AG10803 (cell line): ENCODE data around the gene SCN2A.
A peak's percentile ranks its signal among the peaks of the same experiment; 100 is the strongest.
"Not testable (repeated sequence)": the region's sequence is repeated elsewhere in the genome, so short reads cannot be mapped to it uniquely, and the experiment has no call there.

Experiments
- DNase-seq: peaks from one replicate; pipeline ENCODE4 v3.0.0; 2010; ENCODE audit warnings: low read depth
- H3K4me3 ChIP-seq: 2 replicates; pipeline ENCODE4 v1.5.1; 2011; ENCODE audit warnings: mild to moderate bottlenecking, low read length, control low read depth
- TF ChIP-seq, protein P1 (sequence below): conservative IDR thresholded peaks from 2 replicates; pipeline ENCODE4 v1.5.1; 2011; ENCODE audit warnings: mild to moderate bottlenecking, low read length, control low read depth, inconsistent platforms

SCN2A gene

DNA sequence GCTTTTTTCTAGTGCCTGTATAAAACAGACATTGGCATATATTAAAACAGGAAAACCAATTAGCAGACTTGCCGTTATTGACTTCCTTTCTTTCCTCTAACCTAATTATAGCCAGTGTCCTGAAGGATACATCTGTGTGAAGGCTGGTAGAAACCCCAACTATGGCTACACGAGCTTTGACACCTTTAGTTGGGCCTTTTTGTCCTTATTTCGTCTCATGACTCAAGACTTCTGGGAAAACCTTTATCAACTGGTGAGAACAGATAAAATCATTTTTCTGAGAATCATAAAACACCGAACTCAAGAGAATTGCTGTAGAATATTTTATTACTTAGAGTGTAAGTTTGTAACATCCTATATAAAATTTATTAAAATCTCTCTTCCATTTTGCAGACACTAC is 74.3 kb downstream of the SCN2A start:
- no peak overlapping the region for H3K4me3 ChIP-seq
- DNase-seq: no peak
- TF ChIP-seq, protein P1, sequence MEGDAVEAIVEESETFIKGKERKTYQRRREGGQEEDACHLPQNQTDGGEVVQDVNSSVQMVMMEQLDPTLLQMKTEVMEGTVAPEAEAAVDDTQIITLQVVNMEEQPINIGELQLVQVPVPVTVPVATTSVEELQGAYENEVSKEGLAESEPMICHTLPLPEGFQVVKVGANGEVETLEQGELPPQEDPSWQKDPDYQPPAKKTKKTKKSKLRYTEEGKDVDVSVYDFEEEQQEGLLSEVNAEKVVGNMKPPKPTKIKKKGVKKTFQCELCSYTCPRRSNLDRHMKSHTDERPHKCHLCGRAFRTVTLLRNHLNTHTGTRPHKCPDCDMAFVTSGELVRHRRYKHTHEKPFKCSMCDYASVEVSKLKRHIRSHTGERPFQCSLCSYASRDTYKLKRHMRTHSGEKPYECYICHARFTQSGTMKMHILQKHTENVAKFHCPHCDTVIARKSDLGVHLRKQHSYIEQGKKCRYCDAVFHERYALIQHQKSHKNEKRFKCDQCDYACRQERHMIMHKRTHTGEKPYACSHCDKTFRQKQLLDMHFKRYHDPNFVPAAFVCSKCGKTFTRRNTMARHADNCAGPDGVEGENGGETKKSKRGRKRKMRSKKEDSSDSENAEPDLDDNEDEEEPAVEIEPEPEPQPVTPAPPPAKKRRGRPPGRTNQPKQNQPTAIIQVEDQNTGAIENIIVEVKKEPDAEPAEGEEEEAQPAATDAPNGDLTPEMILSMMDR: no peak

DNA sequence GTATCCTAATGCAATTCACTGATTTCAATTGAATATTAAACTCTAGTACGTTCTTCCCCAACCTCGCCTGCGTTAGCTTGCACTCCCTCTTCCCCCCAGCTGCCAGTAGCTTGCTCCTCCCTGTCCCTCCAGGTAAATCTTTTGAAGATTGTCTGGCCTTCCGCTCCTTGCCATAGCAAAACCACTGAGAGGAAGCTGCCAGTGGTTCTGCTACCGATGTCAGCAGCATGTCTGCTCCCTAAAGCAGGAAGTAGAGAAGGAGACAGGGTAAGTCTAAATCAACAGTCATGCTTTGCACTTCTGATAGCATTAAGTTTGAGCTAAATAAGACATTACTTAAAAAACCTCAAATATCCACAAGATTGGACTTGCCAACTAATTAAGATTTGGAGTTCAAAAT is 89.1 kb downstream of the SCN2A start:
- DNase-seq: no peak
- TF ChIP-seq, protein P1: no peak
- H3K4me3 ChIP-seq: no peak overlapping the region

DNA sequence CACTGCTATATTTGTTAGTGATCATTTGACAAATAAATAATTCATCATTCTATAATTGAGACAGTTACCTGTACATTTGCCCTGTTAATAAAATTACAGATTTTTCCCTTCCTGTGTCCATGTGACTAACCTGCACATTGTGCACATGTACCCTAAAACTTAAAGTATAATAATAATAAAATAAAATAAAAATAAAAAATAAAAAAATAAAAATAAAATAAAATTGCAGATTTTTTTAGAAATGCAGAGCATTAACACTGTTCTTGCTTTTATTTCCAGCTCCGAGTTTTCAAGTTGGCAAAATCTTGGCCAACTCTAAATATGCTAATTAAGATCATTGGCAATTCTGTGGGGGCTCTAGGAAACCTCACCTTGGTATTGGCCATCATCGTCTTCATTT is 105.1 kb downstream of the SCN2A start:
- H3K4me3 ChIP-seq, DNase-seq: not testable (repeated sequence)

DNA sequence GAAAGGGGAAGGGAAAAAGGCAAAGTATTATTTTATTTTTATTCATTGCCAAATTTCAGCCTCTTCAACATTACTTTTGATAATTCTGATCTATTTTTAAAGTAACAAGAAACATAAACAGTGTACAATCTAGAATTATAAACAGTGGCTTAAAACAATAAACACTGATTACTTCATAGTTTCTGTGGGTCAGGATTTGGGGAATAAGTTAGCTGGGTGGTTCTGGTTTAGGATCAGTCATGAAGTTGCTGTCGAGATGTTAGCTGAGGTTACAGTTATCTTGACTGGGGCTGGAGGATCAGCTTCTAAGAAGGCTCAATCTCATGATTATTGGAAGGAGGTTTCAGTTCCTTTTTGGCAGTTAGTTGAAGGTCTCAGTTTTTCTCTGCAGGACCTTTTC is 109.2 kb downstream of the SCN2A start:
- no peak for DNase-seq
- TF ChIP-seq, protein P1: no peak
- H3K4me3 ChIP-seq: no peak overlapping the region

DNA sequence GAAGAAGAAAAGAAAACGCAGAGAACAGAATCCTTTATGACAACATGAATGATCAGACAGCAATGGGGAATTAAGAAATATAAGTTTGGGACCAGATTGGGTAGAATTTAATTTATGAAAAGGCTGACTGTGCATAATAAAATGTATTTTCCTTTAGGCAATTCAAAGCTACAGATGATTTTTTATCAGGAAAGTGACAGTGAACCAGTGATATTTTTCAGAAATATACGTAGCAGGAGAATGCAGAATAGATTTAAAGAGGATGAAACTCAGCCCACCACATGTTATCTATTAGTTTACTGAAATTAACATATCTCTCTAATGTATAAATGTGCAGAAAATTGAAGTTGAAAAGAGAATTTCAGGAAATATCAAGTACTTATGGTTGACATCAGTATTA is 110.0 kb downstream of the SCN2A start:
- no peak overlapping the region for H3K4me3 ChIP-seq
- TF ChIP-seq, protein P1: no peak

DNA sequence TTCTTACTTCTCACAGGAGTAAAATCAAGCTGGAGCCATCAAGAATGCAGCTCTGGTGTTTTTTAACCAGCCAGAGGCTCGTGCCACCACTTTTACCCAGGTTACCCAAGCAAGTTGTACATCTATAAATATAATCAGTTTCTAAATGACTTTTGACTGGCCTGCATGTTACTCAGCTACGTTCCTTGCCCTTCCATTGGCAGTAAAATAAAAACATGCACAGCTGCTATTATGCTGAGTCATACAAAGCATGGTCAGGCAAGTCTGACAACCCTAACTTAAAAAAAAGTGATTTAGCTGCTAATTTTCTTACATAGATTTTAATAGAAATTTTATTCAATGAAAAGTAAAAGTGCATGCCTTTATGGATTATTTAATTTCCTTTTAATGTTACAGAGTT is 118.5 kb downstream of the SCN2A start:
- peak; percentile 59 for DNase-seq
- TF ChIP-seq, protein P1: no peak
- no peak overlapping the region for H3K4me3 ChIP-seq

More for the DNA sequence above, 110.0 kb downstream of the SCN2A start:
- no peak for DNase-seq

DNA sequence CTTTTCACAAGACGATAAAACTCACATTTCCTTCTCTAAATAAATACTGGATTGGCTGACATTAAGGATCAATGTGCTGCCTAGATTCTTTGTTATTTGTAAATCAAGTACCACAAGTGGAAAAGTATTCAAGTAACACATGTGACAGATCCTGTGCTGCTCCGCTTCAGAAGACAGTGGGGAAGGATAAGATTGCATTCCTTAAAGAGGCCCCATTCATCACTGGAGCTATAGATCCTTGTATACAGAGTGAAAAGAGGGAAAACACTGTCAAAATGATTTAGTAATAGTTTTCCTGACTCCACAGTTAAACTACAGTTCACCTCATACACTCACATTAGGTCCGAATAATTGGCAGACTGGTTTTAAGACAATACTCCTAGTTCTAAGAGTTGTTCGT is 122.3 kb downstream of the SCN2A start:
- H3K4me3 ChIP-seq: no peak overlapping the region
- TF ChIP-seq, protein P1: no peak
- no peak for DNase-seq
